A673 (cell line): ENCODE data around the gene ANKS6. TPM values are rescaled to one million over a fixed set of nuclear protein-coding genes. Genes with fewer than 3 reads are reported as not detected.

Source experiments
- BruUV-seq: library from RNA; stranded (reverse); fragments of 400-500 nt; replicated peaks from 2 replicates; lab custom pipeline; 2021; lab: Mats Ljungman, UMichigan
- CTCF ChIA-PET: fragments of 300-600 bp; sonication (Branson Sonifier 250); formaldehyde crosslinking; loops from one replicate; lab custom pipeline; 2022; ENCODE audit warnings: antibody characterized with exemption; lab: Charles Lee
- POLR2A ChIA-PET: fragments of 300-600 bp; sonication (Branson Sonifier 250); formaldehyde crosslinking; loops from one replicate; lab custom pipeline; 2022; ENCODE audit warnings: antibody characterized with exemption; ENCODE audit not compliant: low non-redundant PET; lab: Charles Lee
- DNase-seq: peaks from one replicate; pipeline ENCODE4 v3.0.0-alpha.2; 2015; ENCODE audit warnings: low spot score
- H3K27ac ChIP-seq: fragments of 200-600 bp; sonication (generic); 2 replicates; pipeline ENCODE4 v1.5.1; 2016; ENCODE audit warnings: mixed run types, low read depth, mild to moderate bottlenecking, mixed read lengths, antibody characterized with exemption, low read length; ENCODE audit not compliant: poor library complexity, severe bottlenecking
- H3K27me3 ChIP-seq: fragments of 200-600 bp; sonication (generic); replicated peaks from 2 replicates; pipeline ENCODE4 v1.6.1; 2017; ENCODE audit warnings: mixed run types, low read depth, mild to moderate bottlenecking, mixed read lengths, antibody characterized with exemption, low read length; ENCODE audit not compliant: insufficient read depth, poor library complexity
- H3K36me3 ChIP-seq: fragments of 200-600 bp; sonication (generic); 2 replicates; pipeline ENCODE4 v1.6.1; 2016; ENCODE audit warnings: mixed run types, mild to moderate bottlenecking, mixed read lengths, antibody characterized with exemption, low read length; ENCODE audit not compliant: insufficient read depth, poor library complexity, severe bottlenecking
- H3K4me1 ChIP-seq: fragments of 200-600 bp; sonication (generic); 2 replicates; pipeline ENCODE4 v1.6.1; 2017; ENCODE audit warnings: mixed run types, mild to moderate bottlenecking, mixed read lengths, antibody characterized with exemption, low read length; ENCODE audit not compliant: insufficient read depth, poor library complexity, severe bottlenecking
- H3K4me3 ChIP-seq: fragments of 200-600 bp; sonication (generic); 2 replicates; pipeline ENCODE4 v1.5.1; 2016; ENCODE audit warnings: low read depth, mixed run types, mild to moderate bottlenecking, mixed read lengths, low read length; ENCODE audit not compliant: poor library complexity, severe bottlenecking
- H3K9me3 ChIP-seq: fragments of 200-600 bp; sonication (generic); 2 replicates; pipeline ENCODE4 v1.6.1; 2016; ENCODE audit warnings: mixed run types, low read depth, mild to moderate bottlenecking, mixed read lengths, antibody characterized with exemption, low read length; ENCODE audit not compliant: poor library complexity, severe bottlenecking
- EZH2 ChIP-seq: fragments of 200-600 bp; sonication (generic); IDR thresholded peaks from 2 replicates; pipeline ENCODE4 v1.6.1; 2017; ENCODE audit warnings: borderline replicate concordance, low read depth, mild to moderate bottlenecking, mixed read lengths, antibody characterized with exemption, low read length; ENCODE audit not compliant: poor library complexity, severe bottlenecking
- intact Hi-C: fragments of 100-400 bp; cut with micrococcal nuclease; formaldehyde crosslinking; loops from one replicate; pipeline ENCODE4 v1.10.0; 2022; ENCODE audit not compliant: unreplicated experiment
- total RNA-seq: library from RNA; stranded (reverse); gene quantifications from 2 replicates; pipeline ENCODE4 v1.2.3, GENCODE V29; 2021
- TF ChIP-seq, protein P1 (sequence below): fragments of 300-800, 200-600 bp; sonication (generic); conservative IDR thresholded peaks from 2 replicates; pipeline ENCODE4 v1.5.1; 2017; ENCODE audit warnings: low read depth, mild to moderate bottlenecking, antibody characterized with exemption, low read length, moderate library complexity, mixed read lengths

The ANKS6 gene
- total RNA-seq, 1 experiment from 2014 or later: 14.4 TPM

DNA sequence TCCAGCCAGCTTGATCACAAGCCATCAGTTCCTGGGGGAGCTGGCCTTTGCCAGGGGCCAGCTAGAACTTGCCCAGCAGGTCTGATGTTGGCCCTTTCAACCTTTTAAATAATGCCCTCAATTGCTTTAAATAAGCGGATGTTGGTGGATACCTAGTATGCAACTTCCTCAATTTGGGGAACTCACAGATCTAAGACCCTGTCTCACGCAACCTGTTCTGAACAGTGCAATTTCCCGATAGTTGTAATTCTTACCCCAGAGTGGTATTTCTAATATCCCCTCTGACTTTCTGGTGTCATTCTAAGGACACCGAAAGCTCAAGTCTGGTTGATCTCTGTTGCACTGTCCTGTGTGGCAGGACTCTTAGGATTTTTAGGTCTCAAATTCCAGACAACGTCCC, 34.2 kb upstream of the ANKS6 start:
- no peaks in the 10 kb centered on the region for H3K36me3 ChIP-seq
- intact Hi-C loops: no loop called here
- CTCF ChIA-PET: no interaction called here
- BruUV-seq: no TSS peak
- DNase-seq: no peak
- no peak overlapping the region for H3K4me3 ChIP-seq
- no peaks in the 10 kb centered on the region for H3K4me1 ChIP-seq
- no peaks in the 10 kb centered on the region for H3K27me3 ChIP-seq
- TF ChIP-seq, protein P1, sequence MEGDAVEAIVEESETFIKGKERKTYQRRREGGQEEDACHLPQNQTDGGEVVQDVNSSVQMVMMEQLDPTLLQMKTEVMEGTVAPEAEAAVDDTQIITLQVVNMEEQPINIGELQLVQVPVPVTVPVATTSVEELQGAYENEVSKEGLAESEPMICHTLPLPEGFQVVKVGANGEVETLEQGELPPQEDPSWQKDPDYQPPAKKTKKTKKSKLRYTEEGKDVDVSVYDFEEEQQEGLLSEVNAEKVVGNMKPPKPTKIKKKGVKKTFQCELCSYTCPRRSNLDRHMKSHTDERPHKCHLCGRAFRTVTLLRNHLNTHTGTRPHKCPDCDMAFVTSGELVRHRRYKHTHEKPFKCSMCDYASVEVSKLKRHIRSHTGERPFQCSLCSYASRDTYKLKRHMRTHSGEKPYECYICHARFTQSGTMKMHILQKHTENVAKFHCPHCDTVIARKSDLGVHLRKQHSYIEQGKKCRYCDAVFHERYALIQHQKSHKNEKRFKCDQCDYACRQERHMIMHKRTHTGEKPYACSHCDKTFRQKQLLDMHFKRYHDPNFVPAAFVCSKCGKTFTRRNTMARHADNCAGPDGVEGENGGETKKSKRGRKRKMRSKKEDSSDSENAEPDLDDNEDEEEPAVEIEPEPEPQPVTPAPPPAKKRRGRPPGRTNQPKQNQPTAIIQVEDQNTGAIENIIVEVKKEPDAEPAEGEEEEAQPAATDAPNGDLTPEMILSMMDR: no peak
- TF ChIP-seq EZH2: no peak
- no peaks in the 10 kb centered on the region for H3K9me3 ChIP-seq
- H3K27ac ChIP-seq: no peak overlapping the region
- POLR2A ChIA-PET: no interaction called here

DNA sequence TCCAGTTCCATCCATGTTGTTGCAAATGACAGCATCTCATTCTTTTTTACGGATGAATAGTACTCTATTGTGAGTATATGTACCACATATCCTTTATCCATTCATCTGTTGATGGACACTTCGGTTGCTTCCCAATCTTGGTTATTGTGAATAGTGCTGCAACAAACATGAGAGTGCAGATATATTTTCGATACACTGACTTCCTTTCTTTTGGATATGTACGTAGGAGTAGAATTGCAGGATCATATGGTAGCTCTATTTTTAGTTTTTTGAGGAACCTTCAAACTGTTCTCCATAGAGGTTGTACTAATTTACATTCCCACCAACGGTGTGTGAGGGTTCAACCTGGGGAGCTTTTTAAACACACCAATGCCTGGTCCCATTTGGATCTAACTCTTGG, 33.4 kb upstream of the ANKS6 start:
- H3K27me3 ChIP-seq: no peaks in the 10 kb centered on the region
- POLR2A ChIA-PET: no interaction called here
- H3K27ac ChIP-seq: no peak overlapping the region
- H3K4me3 ChIP-seq: no peak overlapping the region
- H3K4me1 ChIP-seq: no peaks in the 10 kb centered on the region
- no peaks in the 10 kb centered on the region for H3K9me3 ChIP-seq
- no peak for DNase-seq
- TF ChIP-seq EZH2: no peak
- TF ChIP-seq, protein P1: no peak
- CTCF ChIA-PET: no interaction called here
- no peaks in the 10 kb centered on the region for H3K36me3 ChIP-seq
- intact Hi-C loops: no loop called here
- no TSS peak for BruUV-seq

DNA sequence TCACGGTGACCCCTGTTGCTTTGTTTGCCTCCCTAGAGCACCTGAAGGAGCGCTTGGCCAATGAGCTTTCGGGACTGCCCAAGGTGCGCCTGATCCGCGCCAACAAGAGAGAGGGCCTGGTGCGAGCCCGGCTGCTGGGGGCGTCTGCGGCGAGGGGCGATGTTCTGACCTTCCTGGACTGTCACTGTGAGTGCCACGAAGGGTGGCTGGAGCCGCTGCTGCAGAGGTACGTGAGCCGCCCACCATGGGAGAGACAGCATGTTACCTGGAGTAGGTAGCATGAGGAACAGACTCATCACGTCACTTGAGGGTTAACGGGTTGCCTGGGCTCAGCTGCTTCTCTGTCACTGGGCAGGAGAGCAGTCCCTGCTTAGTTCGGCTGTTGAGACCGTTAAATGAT, 30.4 kb upstream of the ANKS6 start:
- no TSS peak for BruUV-seq
- intact Hi-C loops: no loop called here
- H3K36me3 ChIP-seq: no peaks in the 10 kb centered on the region
- H3K9me3 ChIP-seq: no peaks in the 10 kb centered on the region
- ChIA-PET CTCF (no interaction called here), POLR2A (no interaction called here)
- DNase-seq: no peak
- no peaks in the 10 kb centered on the region for H3K4me1 ChIP-seq
- no peak overlapping the region for H3K27ac ChIP-seq
- H3K27me3 ChIP-seq: no peaks in the 10 kb centered on the region
- no peak for TF ChIP-seq EZH2
- TF ChIP-seq, protein P1: no peak
- H3K4me3 ChIP-seq: no peak overlapping the region
